GM18511 (cell line): ENCODE data around the gene TMEM232.

Source experiments
- ATAC-seq: cut with Tn5 transposase; IDR thresholded peaks from one replicate; pipeline ENCODE4 v1.9.1; 2021; ENCODE audit warnings: mild to moderate bottlenecking, moderate library complexity; ENCODE audit not compliant: unreplicated experiment

TMEM232 gene

DNA sequence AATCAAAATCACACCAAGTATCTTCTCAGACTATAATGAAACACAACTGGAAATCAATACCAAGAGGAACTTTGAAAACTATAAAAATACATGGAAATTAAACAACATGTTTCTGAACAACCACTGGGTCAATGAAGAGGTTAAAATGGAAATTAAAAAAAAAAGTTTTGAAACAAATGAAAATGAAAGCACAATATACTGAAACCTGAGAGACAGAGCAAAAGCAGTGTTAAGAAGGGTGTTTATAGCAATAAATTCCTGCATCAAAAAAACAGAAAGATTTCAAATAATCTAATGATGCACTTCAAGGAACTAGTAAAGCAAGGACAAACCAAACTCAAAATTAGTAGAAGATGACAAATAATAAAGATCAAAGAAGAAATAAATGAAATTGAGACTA is 92.0 kb downstream of the TMEM232 start:
- ATAC-seq, result no peak

DNA sequence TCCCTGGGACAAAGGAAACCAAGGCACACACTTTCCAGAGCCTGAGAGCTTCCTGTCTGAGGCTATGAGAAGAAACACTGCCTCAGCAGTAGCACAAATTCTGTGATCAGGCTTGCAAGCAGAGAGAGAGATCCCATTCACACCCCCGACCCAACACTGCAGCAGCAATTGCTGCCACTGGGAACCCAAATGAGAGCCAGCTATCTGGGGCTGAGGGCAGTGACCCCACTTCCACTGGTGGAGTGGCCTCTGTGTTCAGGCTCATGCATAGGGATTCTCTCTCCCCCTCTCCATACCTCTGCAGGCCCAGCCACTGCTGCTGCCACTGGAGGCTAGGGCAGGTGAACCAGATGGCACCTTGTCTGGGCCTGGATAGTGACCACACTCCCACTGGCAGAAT is 95.2 kb downstream of the TMEM232 start:
- no peak for ATAC-seq

DNA sequence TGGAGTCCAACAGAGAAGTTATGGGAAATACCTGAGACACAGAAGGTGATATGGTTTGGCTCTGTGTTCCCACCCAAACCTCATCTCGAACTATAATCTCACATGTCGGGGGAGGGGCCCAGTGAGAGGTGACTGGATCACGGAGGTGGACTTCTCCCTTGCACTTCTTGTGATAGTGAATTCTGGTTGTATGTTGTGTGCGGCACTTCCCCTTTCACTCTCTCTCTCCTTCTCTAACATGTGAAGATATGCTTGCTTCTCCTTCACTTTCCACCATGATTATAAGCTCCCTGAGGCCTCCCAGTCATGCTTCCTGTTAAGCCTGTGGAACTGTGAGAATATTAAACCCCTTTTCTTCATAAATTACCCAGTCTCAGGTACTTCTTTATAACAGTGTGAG is 96.1 kb downstream of the TMEM232 start:
- no peak for ATAC-seq

GRCh38 chr5:110625376-110625999 is 101.0 kb downstream of the TMEM232 start:
- ATAC-seq, result no peak

- no peak for ATAC-seq
Measured at GRCh38 chr5:110623874-110624273, 102.6 kb downstream of the TMEM232 start.

GRCh38 chr5:110618941-110619340 is 107.5 kb downstream of the TMEM232 start:
- no peak for ATAC-seq

DNA sequence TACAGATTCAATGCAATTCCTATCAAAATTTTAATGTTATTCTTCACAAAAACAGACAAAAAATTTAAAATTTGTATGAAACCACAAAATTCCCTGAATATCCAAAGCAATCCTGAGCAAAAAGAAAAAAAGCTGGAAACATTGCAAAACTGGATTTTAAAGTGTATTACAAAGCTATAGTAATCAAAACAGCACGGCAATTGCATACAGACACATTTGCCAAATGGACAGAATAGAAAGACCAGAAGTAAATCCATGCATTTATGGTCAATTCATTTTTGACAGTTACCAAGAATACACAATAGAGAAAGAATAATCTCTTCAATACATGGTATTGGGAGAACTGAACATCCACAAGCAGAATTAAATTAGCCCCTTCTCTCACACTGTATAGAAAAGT is 110.5 kb downstream of the TMEM232 start:
- no peak for ATAC-seq

DNA sequence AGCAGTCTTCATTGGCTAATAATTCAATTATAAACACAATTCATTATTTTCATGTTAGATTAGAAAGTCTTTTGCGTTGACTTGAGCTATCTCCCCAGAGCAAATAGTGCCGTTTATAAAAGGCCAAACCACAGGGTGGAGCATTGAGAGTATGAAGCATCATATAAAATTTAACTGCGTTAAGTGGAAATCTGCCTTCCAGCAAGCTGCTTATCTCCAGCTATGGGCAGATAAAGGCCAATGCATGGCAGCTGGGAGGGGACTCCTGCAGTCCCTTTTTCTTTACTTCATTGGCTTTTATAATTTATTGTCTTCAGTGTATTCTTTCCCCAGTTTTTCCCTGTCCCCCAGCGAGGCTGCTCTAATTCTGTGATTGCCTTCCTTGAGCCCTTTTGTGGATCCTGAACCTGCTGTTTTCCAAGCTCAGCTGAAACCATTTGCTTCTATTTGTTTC is 113.7 kb downstream of the TMEM232 start:
- no peak for ATAC-seq

- no peak for ATAC-seq
Measured at GRCh38 chr5:110611817-110612216, 114.7 kb downstream of the TMEM232 start.

GRCh38 chr5:110594866-110595265 is 131.6 kb downstream of the TMEM232 start:
- ATAC-seq, result no peak

GRCh38 chr5:110590187-110590586 is 136.3 kb downstream of the TMEM232 start:
- ATAC-seq, result peak; percentile 88

- no peak for ATAC-seq
Measured at GRCh38 chr5:110588286-110588980, 138.0 kb downstream of the TMEM232 start.

GRCh38 chr5:110580625-110581024 is 145.8 kb downstream of the TMEM232 start:
- ATAC-seq, result no peak

GRCh38 chr5:110572729-110573128 is 153.7 kb downstream of the TMEM232 start:
- no peak for ATAC-seq

DNA sequence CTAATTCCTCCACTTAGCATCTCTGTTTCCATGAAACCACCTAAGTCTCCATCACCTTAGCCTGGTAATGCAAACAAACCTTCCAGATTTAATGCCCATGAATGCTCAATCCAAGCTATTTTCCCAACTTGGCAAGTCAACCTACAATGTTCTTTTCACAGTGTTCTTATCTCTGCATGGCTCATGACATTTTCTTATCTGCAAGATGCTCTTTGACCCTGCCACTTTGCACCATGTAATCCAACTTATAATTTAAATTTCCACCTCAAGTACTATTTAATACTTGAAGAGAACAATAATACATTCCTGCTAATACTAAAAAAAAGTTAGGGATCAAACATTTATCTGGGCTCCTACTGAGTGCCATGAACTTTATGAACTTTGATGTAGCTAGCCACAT is 164.3 kb downstream of the TMEM232 start:
- ATAC-seq, result no peak

GRCh38 chr5:110561510-110561909 is 165.0 kb downstream of the TMEM232 start:
- ATAC-seq, result no peak

DNA sequence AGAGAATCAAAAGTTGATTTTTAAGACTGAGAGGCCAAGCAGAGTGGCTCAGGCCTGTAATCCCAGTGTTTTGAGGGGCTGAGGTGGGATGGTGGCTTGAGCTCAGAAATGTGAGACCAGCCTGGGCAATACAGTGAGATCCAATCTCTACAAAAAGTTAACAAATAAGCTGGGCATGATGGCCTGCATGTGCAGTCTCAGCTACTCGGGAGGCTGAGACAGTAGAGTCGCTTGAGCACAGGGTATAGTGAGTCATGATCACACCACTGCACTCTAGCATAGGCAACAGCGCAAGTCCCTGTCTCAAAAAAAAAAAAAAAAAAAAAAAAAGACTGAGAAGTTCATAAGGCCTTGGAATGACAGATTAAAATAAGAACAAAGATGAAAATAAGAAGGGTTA is 177.2 kb downstream of the TMEM232 start:
- no peak for ATAC-seq

DNA sequence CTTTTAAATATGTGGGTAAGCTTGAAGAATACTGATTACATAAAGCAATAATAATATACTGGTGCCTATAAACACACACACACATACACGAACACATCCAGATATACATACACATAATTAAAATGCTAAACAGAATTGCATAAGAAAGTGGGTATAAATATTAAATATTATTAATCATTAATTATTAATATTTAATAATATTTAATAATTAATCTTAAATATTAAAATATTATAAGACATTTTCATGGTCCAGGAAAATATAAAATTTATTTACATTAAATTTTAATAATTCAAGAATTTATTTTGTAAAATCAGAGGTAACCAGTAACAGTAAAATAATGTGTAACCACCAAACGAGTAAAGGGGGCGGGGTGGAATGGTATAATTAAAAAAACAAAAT is 178.3 kb downstream of the TMEM232 start:
- no peak for ATAC-seq

DNA sequence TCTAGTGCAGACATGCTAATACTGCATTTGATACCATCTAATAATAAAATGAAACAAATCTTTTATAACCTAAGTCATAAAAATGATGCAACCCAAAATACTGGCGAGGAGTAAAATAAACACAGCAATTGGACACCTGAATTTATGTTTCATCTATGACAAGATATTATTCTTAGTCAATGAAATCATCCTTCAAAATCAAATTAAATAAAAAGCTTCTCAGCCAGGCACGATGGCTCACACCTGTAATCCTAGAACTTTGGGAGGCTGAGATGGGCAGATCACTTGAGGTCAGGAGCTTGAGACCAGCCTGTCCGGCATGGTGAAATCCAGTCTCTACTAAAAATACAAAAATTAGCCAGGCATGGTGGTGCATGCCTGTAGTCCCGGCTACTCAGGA is 179.0 kb downstream of the TMEM232 start:
- ATAC-seq, result no peak

GRCh38 chr5:110545716-110546115 is 180.8 kb downstream of the TMEM232 start:
- no peak for ATAC-seq

- no peak for ATAC-seq
Measured at GRCh38 chr5:110544603-110545002, 181.9 kb downstream of the TMEM232 start.

- no peak for ATAC-seq
Measured at GRCh38 chr5:110542949-110543348, 183.5 kb downstream of the TMEM232 start.
